Hepatocyte (in vitro differentiated cells): ENCODE measurements around the gene HOXD11. TPM values are rescaled to one million over a fixed set of nuclear protein-coding genes. Genes with fewer than 3 reads are reported as not detected.
A peak's percentile ranks its signal among the peaks of the same experiment; 100 is the strongest.

Source experiments
- DNase-seq: peaks from one replicate; pipeline ENCODE4 v3.0.0-alpha.2; 2016; ENCODE audit warnings: low spot score
- H2AFZ ChIP-seq: fragments of 200-600 bp; sonication (generic); 2 replicates; pipeline ENCODE4 v1.6.0; 2016; ENCODE audit warnings: antibody characterized with exemption, mild to moderate bottlenecking
- H3K27ac ChIP-seq: fragments of 200-600 bp; sonication (generic); 2 replicates; pipeline ENCODE4 v1.5.1; 2016; ENCODE audit warnings: mild to moderate bottlenecking
- H3K27me3 ChIP-seq: fragments of 200-600 bp; sonication (generic); 2 replicates; pipeline ENCODE4 v1.6.1; 2016
- H3K36me3 ChIP-seq: fragments of 200-600 bp; sonication (generic); replicated peaks from 2 replicates; pipeline ENCODE4 v1.5.1; 2016; ENCODE audit warnings: low read depth; ENCODE audit not compliant: insufficient read depth
- H3K4me1 ChIP-seq: fragments of 200-600 bp; sonication (generic); 2 replicates; pipeline ENCODE4 v1.5.1; 2016; ENCODE audit warnings: mild to moderate bottlenecking, moderate library complexity; ENCODE audit not compliant: insufficient read depth
- H3K4me2 ChIP-seq: fragments of 200-600 bp; sonication (generic); 2 replicates; pipeline ENCODE4 v1.6.0; 2016
- H3K4me3 ChIP-seq: fragments of 200-600 bp; sonication (generic); 2 replicates; pipeline ENCODE4 v1.5.1; 2016; ENCODE audit warnings: mild to moderate bottlenecking
- H3K79me2 ChIP-seq: fragments of 200-600 bp; sonication (generic); 2 replicates; pipeline ENCODE4 v1.6.0; 2017; ENCODE audit warnings: mild to moderate bottlenecking
- H3K9me2 ChIP-seq: fragments of 200-600 bp; sonication (generic); replicated peaks from 2 replicates; pipeline ENCODE4 v1.6.0; 2017; ENCODE audit warnings: mild to moderate bottlenecking; ENCODE audit not compliant: insufficient read depth
- H3K9me3 ChIP-seq: fragments of 200-600 bp; sonication (generic); 2 replicates; pipeline ENCODE4 v1.5.1; 2016; ENCODE audit warnings: low read depth, mild to moderate bottlenecking
- H4K20me1 ChIP-seq: fragments of 200-600 bp; sonication (generic); 2 replicates; pipeline ENCODE4 v1.6.0; 2016; ENCODE audit warnings: mild to moderate bottlenecking; ENCODE audit not compliant: insufficient read depth, poor library complexity, severe bottlenecking
- CTCF ChIP-seq: fragments of 200-600 bp; sonication (generic); IDR thresholded peaks from 2 replicates; pipeline ENCODE4 v1.5.1; 2016; ENCODE audit warnings: antibody characterized with exemption, mild to moderate bottlenecking; ENCODE audit not compliant: poor library complexity
- EZH2 ChIP-seq: fragments of 200-600 bp; sonication (generic); IDR thresholded peaks from 2 replicates; pipeline ENCODE4 v1.6.1; 2016; ENCODE audit warnings: antibody characterized with exemption, mild to moderate bottlenecking, borderline replicate concordance
- EZH2phosphoT487 ChIP-seq: fragments of 200-600 bp; sonication (generic); IDR thresholded peaks from one replicate; pipeline ENCODE4 v1.6.1; 2018; ENCODE audit warnings: antibody characterized with exemption, mild to moderate bottlenecking, low read depth, moderate library complexity; ENCODE audit not compliant: unreplicated experiment, severe bottlenecking
- WGBS: methylation state at CpG from one replicate; pipeline ENCODE4 v1.1.6; 2016; ENCODE audit warnings: low lambda C conversion rate; ENCODE audit errors: missing lambda C conversion rate; 5-methylcytosine and 5-hydroxymethylcytosine counted together
- polyA plus RNA-seq: library from polyadenylated mRNA; unstranded; fragments of >200 nt; fragmentation: Nextera tagmentation; extraction: Ambion mirVana; gene quantifications from 2 replicates; pipeline ENCODE4 v1.2.1, GENCODE V29; 2016
- total RNA-seq: library from RNA; depleted of rRNA; stranded (reverse); fragments of >200 nt; gene quantifications from 2 replicates; pipeline ENCODE4 v1.2.3, GENCODE V29; 2014

HOXD11 gene
- total and polyA plus RNA-seq, 2 experiments from 2014 or later, result 6.3 to 9.9 TPM

- whole genome bisulfite sequencing, result 26% methylated on average over 2 of the region's 2 CpGs
- H3K79me2 ChIP-seq, result peaks cover 51% of the 10 kb centered on the region
- no peaks in the 10 kb centered on the region for H3K4me1 ChIP-seq
- TF ChIP-seq EZH2phosphoT487, result no peak
- no peak for TF ChIP-seq EZH2
- TF ChIP-seq CTCF, result no peak
- peaks cover 99% of the 10 kb centered on the region for H3K27me3 ChIP-seq
- no peaks in the 10 kb centered on the region for H3K9me2 ChIP-seq
- H3K4me2 ChIP-seq, result peak overlapping the region; percentile 91
- H3K27ac ChIP-seq, result peak overlapping the region; percentile 93
- peak overlapping the region; percentile 18 for H3K4me3 ChIP-seq
- H3K9me3 ChIP-seq, result no peaks in the 10 kb centered on the region
- H4K20me1 ChIP-seq, result no peaks in the 10 kb centered on the region
- DNase-seq, result no peak
- no peaks in the 10 kb centered on the region for H3K36me3 ChIP-seq
- no peak overlapping the region for H2AFZ ChIP-seq
These were observed 5.8 kb upstream of the HOXD11 start for GRCh38 chr2:176101216-176101830.

GRCh38 chr2:176101842-176102241 lies 5.2 kb upstream of the HOXD11 start:
- H3K4me2 ChIP-seq, result peak overlapping the region; percentile 91
- H3K4me1 ChIP-seq, result no peaks in the 10 kb centered on the region
- peaks cover 99% of the 10 kb centered on the region for H3K27me3 ChIP-seq
- peak overlapping the region; percentile 93 for H3K27ac ChIP-seq
- no peaks in the 10 kb centered on the region for H3K9me3 ChIP-seq
- WGBS, result 37% methylated on average over 5 of the region's 5 CpGs
- DNase-seq, result no peak
- peaks cover 54% of the 10 kb centered on the region for H3K79me2 ChIP-seq
- no peak for TF ChIP-seq EZH2phosphoT487
- no peak for TF ChIP-seq CTCF
- TF ChIP-seq EZH2, result no peak
- no peak overlapping the region for H3K4me3 ChIP-seq
- H4K20me1 ChIP-seq, result no peaks in the 10 kb centered on the region
- no peaks in the 10 kb centered on the region for H3K9me2 ChIP-seq
- H3K36me3 ChIP-seq, result no peaks in the 10 kb centered on the region
- no peak overlapping the region for H2AFZ ChIP-seq

- Histone ChIP-seq H3K27ac (peak overlapping the region; percentile 93), H3K79me2 (peaks cover 59% of the 10 kb centered on the region), H3K4me2 (peak overlapping the region; percentile 91), H4K20me1 (no peaks in the 10 kb centered on the region), H3K9me3 (no peaks in the 10 kb centered on the region), H3K9me2 (no peaks in the 10 kb centered on the region), H3K27me3 (peaks cover 98% of the 10 kb centered on the region), H2AFZ (no peak overlapping the region), H3K4me1 (no peaks in the 10 kb centered on the region), H3K4me3 (no peak overlapping the region), H3K36me3 (no peaks in the 10 kb centered on the region)
- no peak for DNase-seq
- 28% methylated on average over 7 of the region's 7 CpGs for WGBS
- TF ChIP-seq CTCF (no peak), EZH2 (peak; percentile 24), EZH2phosphoT487 (no peak)
These were observed 4.7 kb upstream of the HOXD11 start for GRCh38 chr2:176102309-176102866.
